SK-N-SH (cell line): ENCODE measurements around the gene CDCA3. TPM values are rescaled to one million over a fixed set of nuclear protein-coding genes. Genes with fewer than 3 reads are reported as not detected.

Experiments used
- CTCF ChIA-PET: fragments of 300-600, 350-600 bp; formaldehyde crosslinking; extraction: SDS; loops from one replicate; lab custom pipeline; 2021; lab: Yijun Ruan, JAX
- POLR2A ChIA-PET: fragments of 350-600 bp; sonication (Branson Sonifier 250); formaldehyde crosslinking; extraction: SDS; loops from one replicate; lab custom pipeline; 2020; ENCODE audit warnings: antibody characterized with exemption, inconsistent platforms; lab: Yijun Ruan, JAX
- DNase-seq: peaks from one replicate; pipeline ENCODE4 v3.0.0; 2012
- H2AFZ ChIP-seq: fragments of 200-600 bp; sonication (generic); 2 replicates; pipeline ENCODE4 v1.8.1; 2016; ENCODE audit warnings: antibody characterized with exemption, mild to moderate bottlenecking, low read depth
- H3F3A ChIP-seq: fragments of 200-600 bp; sonication (generic); replicated peaks from 2 replicates; pipeline ENCODE3; 2016; ENCODE audit warnings: antibody characterized with exemption, mild to moderate bottlenecking; ENCODE audit not compliant: insufficient read depth
- H3K27ac ChIP-seq, 2 experiments: fragments of 200-500 bp in 1 of 2; fragments of 200-600 bp in 1 of 2; sonication (Bioruptor generic) in 1 of 2; sonication (generic), shearing (Covaris generic) in 1 of 2; 2 replicates each; pipeline versions ENCODE4 v1.5.1 to v1.6.1; 2014 to 2016; ENCODE audit warnings: low read depth in 2 of 2, inconsistent platforms in 1 of 2, low read length in 1 of 2, mild to moderate bottlenecking in 1 of 2, mixed read lengths in 1 of 2
- H3K27me3 ChIP-seq: fragments of 200-600 bp; sonication (generic), shearing (Covaris generic); 2 replicates; pipeline ENCODE4 v1.6.1; 2016; ENCODE audit warnings: mixed run types; ENCODE audit not compliant: insufficient read depth
- H3K36me3 ChIP-seq, 2 experiments: fragments of 200-500 bp in 1 of 2; fragments of 200-600 bp in 1 of 2; sonication (Bioruptor generic) in 1 of 2; sonication (generic) in 1 of 2; replicated peaks in 1 of 2; 2 replicates each; pipeline versions ENCODE3 to v1.5.1; 2014 to 2016; ENCODE audit warnings: low read length in 1 of 2, mild to moderate bottlenecking in 1 of 2; ENCODE audit not compliant: insufficient read depth in 2 of 2, control insufficient read depth in 1 of 2
- H3K4me1 ChIP-seq, 2 experiments: fragments of 200-500 bp in 1 of 2; fragments of 200-600 bp in 1 of 2; sonication (Bioruptor generic) in 1 of 2; sonication (generic), shearing (Covaris generic) in 1 of 2; 2 replicates each; pipeline versions ENCODE4 v1.5.1 to v1.6.1; 2014 to 2016; ENCODE audit warnings: low read depth in 1 of 2, low read length in 1 of 2, mixed run types in 1 of 2; ENCODE audit not compliant: insufficient read depth in 2 of 2, control insufficient read depth in 1 of 2
- H3K4me2 ChIP-seq: fragments of 200-600 bp; sonication (generic), shearing (Covaris generic); 2 replicates; pipeline ENCODE4 v1.6.1; 2017; ENCODE audit warnings: mixed run types
- H3K4me3 ChIP-seq, 2 experiments: fragments of 200-500 bp in 1 of 2; fragments of 200-600 bp in 1 of 2; sonication (Bioruptor generic) in 1 of 2; sonication (generic), shearing (Covaris generic) in 1 of 2; 2 replicates each; pipeline versions ENCODE4 v1.5.1 to v1.8.1; 2014 to 2016; ENCODE audit warnings: low read depth in 2 of 2, inconsistent platforms in 1 of 2, low read length in 1 of 2, mild to moderate bottlenecking in 1 of 2, mixed read lengths in 1 of 2, moderate library complexity in 1 of 2
- H3K79me2 ChIP-seq: fragments of 200-600 bp; sonication (generic); 2 replicates; pipeline ENCODE4 v1.8.1; 2017; ENCODE audit warnings: mild to moderate bottlenecking; ENCODE audit not compliant: insufficient read depth
- H3K9ac ChIP-seq: fragments of 200-600 bp; sonication (generic); 2 replicates; pipeline ENCODE4 v1.6.1; 2017; ENCODE audit warnings: mixed run types
- H3K9me2 ChIP-seq: fragments of 200-600 bp; sonication (generic); 2 replicates; pipeline ENCODE4 v1.6.1; 2017; ENCODE audit warnings: mixed run types
- H3K9me3 ChIP-seq: fragments of 200-600 bp; sonication (generic); 2 replicates; pipeline ENCODE4 v1.6.1; 2017; ENCODE audit warnings: mixed run types, mild to moderate bottlenecking, moderate library complexity
- H4K20me1 ChIP-seq: fragments of 200-600 bp; sonication (generic); 2 replicates; pipeline ENCODE4 v1.6.1; 2017; ENCODE audit warnings: mild to moderate bottlenecking, mixed run types; ENCODE audit not compliant: insufficient read depth
- CHD2 ChIP-seq: fragments of 150-350 bp; IDR thresholded peaks from 2 replicates; pipeline ENCODE4 v1.6.1; 2018; ENCODE audit warnings: low read length; ENCODE audit not compliant: partially characterized antibody
- FOSL2 ChIP-seq: IDR thresholded peaks from 2 replicates; pipeline ENCODE4 v1.4.0; 2012; ENCODE audit warnings: low read depth, mild to moderate bottlenecking, moderate library complexity, borderline replicate concordance
- GATA2 ChIP-seq: sonication (generic); formaldehyde crosslinking; IDR thresholded peaks from 2 replicates; pipeline ENCODE4 v1.5.0; 2020; ENCODE audit warnings: mild to moderate bottlenecking, missing genetic modification reagents
- IRF3 ChIP-seq: fragments of 150-350 bp; IDR thresholded peaks from 2 replicates; pipeline ENCODE4 v1.6.1; 2016; ENCODE audit warnings: mild to moderate bottlenecking, low read depth, low read length
- JUND ChIP-seq: IDR thresholded peaks from 2 replicates; pipeline ENCODE4 v1.4.0; 2012
- MEF2A ChIP-seq: IDR thresholded peaks from 2 replicates; pipeline ENCODE4 v1.4.0; 2012; ENCODE audit warnings: low read depth, borderline replicate concordance
- MXI1 ChIP-seq: IDR thresholded peaks from 2 replicates; pipeline ENCODE4 v1.6.1; 2012; ENCODE audit warnings: mild to moderate bottlenecking, low read depth, low read length, improper control_type of control experiment
- NRF1 ChIP-seq: IDR thresholded peaks from 2 replicates; pipeline ENCODE4 v1.6.1; 2012; ENCODE audit warnings: low read depth, mild to moderate bottlenecking, low read length
- PBX3 ChIP-seq: IDR thresholded peaks from 2 replicates; pipeline ENCODE4; 2012
- POLR2AphosphoS5 ChIP-seq: IDR thresholded peaks from 2 replicates; pipeline ENCODE4 v1.6.1; 2012; ENCODE audit warnings: low read depth, low read length
- REST ChIP-seq: IDR thresholded peaks from 2 replicates; pipeline ENCODE4 v1.6.1; 2012; ENCODE audit warnings: mild to moderate bottlenecking, low read depth, low read length, moderate library complexity
- RFX5 ChIP-seq: IDR thresholded peaks from 2 replicates; pipeline ENCODE4 v1.6.1; 2012; ENCODE audit warnings: mild to moderate bottlenecking, improper control_type of control experiment, low read length
- RXRA ChIP-seq: IDR thresholded peaks from 2 replicates; pipeline ENCODE4 v1.4.0; 2012; ENCODE audit warnings: low read depth, mild to moderate bottlenecking, borderline replicate concordance
- TAF1 ChIP-seq: IDR thresholded peaks from 2 replicates; pipeline ENCODE4 v1.6.1; 2012; ENCODE audit warnings: low read depth, mild to moderate bottlenecking, low read length, moderate library complexity, borderline replicate concordance
- TCF12 ChIP-seq: IDR thresholded peaks from 2 replicates; pipeline ENCODE4 v1.4.0; 2012
- TEAD4 ChIP-seq: IDR thresholded peaks from 2 replicates; pipeline ENCODE4 v1.4.0; 2012; ENCODE audit warnings: mild to moderate bottlenecking, borderline replicate concordance; ENCODE audit not compliant: insufficient read depth
- WGBS: methylation state at CpG from one replicate; pipeline ENCODE4 v1.1.6; 2017; ENCODE audit warnings: low lambda C conversion rate; 5-methylcytosine and 5-hydroxymethylcytosine counted together
- polyA plus RNA-seq, 3 experiments: library from polyadenylated mRNA; depleted of rRNA; stranded (reverse); fragments of >200 nt; gene quantifications; 2 replicates each; pipeline ENCODE4 v1.2.3, GENCODE V29; 2012

Gene CDCA3
- polyA plus RNA-seq, 1 of the 3 experiments (the other 2 are of a cell fraction), result 33.0 TPM

DNA sequence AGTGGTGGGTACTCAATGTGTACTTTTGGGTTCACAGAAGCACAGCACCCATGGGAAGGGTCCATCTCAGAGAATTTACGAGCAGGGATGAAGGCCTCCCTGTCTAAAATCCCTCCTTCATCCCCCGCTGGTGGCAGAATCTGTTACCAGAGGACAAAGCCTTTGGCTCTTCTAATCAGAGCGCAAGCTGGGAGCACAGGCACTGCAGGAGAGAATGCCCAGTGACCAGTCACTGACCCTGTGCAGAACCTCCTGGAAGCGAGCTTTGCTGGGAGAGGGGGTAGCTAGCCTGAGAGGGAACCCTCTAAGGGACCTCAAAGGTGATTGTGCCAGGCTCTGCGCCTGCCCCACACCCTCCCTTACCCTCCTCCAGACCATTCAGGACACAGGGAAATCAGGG lies 30.9 kb downstream of the CDCA3 start:
- no peaks in the 10 kb centered on the region for H3K9me2 ChIP-seq
- no peaks in the 10 kb centered on the region for H3K9me3 ChIP-seq
- H2AFZ ChIP-seq, result no peak overlapping the region
- no peaks in the 10 kb centered on the region for H4K20me1 ChIP-seq
- DNase-seq, result no peak
- ChIA-PET POLR2A (interaction anchor here (1.0 to 2.8 kb wide), 4 partner anchors 10 to 131 kb away, joined by 3 to 19 read pairs (median 7); partner anchors contain the start of genes CDCA3, PTMS, USP5 and ZNF384), CTCF (interaction anchor here (0.8 to 12.7 kb wide), 6 partner anchors 15 to 206 kb away, joined by 3 to 246 read pairs (median 34); partner anchors contain the start of genes MLF2 and SPSB2)
- no peak for TF ChIP-seq PBX3
- TF ChIP-seq MXI1, result no peak
- TF ChIP-seq NRF1, result no peak
- TF ChIP-seq TAF1, result no peak
- TF ChIP-seq REST, result no peak
- no peak for TF ChIP-seq MEF2A
- TF ChIP-seq RFX5, result no peak
- no peak for TF ChIP-seq IRF3
- no peak for TF ChIP-seq GATA2
- no peak for TF ChIP-seq RXRA
- TF ChIP-seq POLR2AphosphoS5, result no peak
- TF ChIP-seq TEAD4, result no peak
- no peak for TF ChIP-seq JUND
- no peak for TF ChIP-seq FOSL2
- TF ChIP-seq TCF12, result no peak
- TF ChIP-seq CHD2, result no peak
- peaks cover 12 to 78% of the 10 kb centered on the region in 2 experiments; a peak in 3 of 4 replicates for H3K4me1 ChIP-seq
- WGBS, result 55% methylated on average over 3 of the region's 5 CpGs
- H3K4me3 ChIP-seq, result no peak overlapping the region
- H3K36me3 ChIP-seq, result no peaks in the 10 kb centered on the region
- H3K79me2 ChIP-seq, result no peaks in the 10 kb centered on the region
- 0 out of 2 replicates have a peak overlapping the region, but pooled peaks have one; percentile 95 for H3K4me2 ChIP-seq
- H3K27ac ChIP-seq, result peak overlapping the region in 1 of 2 experiments; percentile 61; a peak in 1 of 4 replicates
- no peaks in the 10 kb centered on the region for H3F3A ChIP-seq
- no peak overlapping the region for H3K9ac ChIP-seq
- no peaks in the 10 kb centered on the region for H3K27me3 ChIP-seq
